Mesothelial cell of epicardium (in vitro differentiated cells): Measurements from ENCODE around the gene SPATA18. TPM values are rescaled to one million over a fixed set of nuclear protein-coding genes. Genes with fewer than 3 reads are reported as not detected.

ENCODE experiments used
- DNase-seq, 2 experiments: peaks; one replicate each; pipeline ENCODE4 v3.0.0; 2021; ENCODE audit warnings: low spot score in 2 of 2; ENCODE audit not compliant: unreplicated experiment in 2 of 2
- H3K27ac Mint-ChIP-seq: 2 replicates; pipeline ENCODE4 v1.8.0; 2021; ENCODE audit warnings: mixed read lengths
- H3K27me3 Mint-ChIP-seq: 2 replicates; pipeline ENCODE4 v1.8.0; 2021; ENCODE audit warnings: low read depth, mixed read lengths
- H3K36me3 Mint-ChIP-seq: 2 replicates; pipeline ENCODE4 v1.8.0; 2021; ENCODE audit warnings: mixed read lengths
- H3K4me1 Mint-ChIP-seq: 2 replicates; pipeline ENCODE4 v1.8.0; 2021; ENCODE audit warnings: mixed read lengths
- H3K4me3 Mint-ChIP-seq: 2 replicates; pipeline ENCODE4 v1.8.0; 2021; ENCODE audit warnings: mild to moderate bottlenecking, moderate library complexity, mixed read lengths
- H3K9me3 Mint-ChIP-seq: 2 replicates; pipeline ENCODE4 v1.8.0; 2021; ENCODE audit warnings: mixed read lengths
- CTCF ChIP-seq: fragments of 200-600 bp; sonication (generic); IDR thresholded peaks from one replicate; pipeline ENCODE4 v1.5.0; 2021; ENCODE audit warnings: antibody characterized with exemption; ENCODE audit not compliant: unreplicated experiment
- total RNA-seq: library from RNA; stranded (reverse); gene quantifications from 3 replicates; pipeline ENCODE4 v1.2.1, GENCODE V29; 2021

SPATA18 gene
- total RNA-seq, 1 donor from 2014 or later: 10.0 TPM

- Mint-ChIP-seq H3K27ac (peak overlapping the region; percentile 95), H3K9me3 (no peaks in the 10 kb centered on the region), H3K36me3 (no peaks in the 10 kb centered on the region), H3K4me3 (peak overlapping the region; percentile 87), H3K4me1 (peaks cover 35% of the 10 kb centered on the region), H3K27me3 (peaks cover 24% of the 10 kb centered on the region)
- no peak for TF ChIP-seq CTCF
- DNase-seq: no peak
Measured at GRCh38 chr4:52052475-52052780, 1.3 kb downstream of the SPATA18 start.

- no peak overlapping the region for H3K27ac Mint-ChIP-seq
- H3K27me3 Mint-ChIP-seq: peaks cover 18% of the 10 kb centered on the region
- peaks cover 36% of the 10 kb centered on the region for H3K4me1 Mint-ChIP-seq
- H3K4me3 Mint-ChIP-seq: no peak overlapping the region
- DNase-seq: no peak
- H3K9me3 Mint-ChIP-seq: no peaks in the 10 kb centered on the region
- TF ChIP-seq CTCF: no peak
- no peaks in the 10 kb centered on the region for H3K36me3 Mint-ChIP-seq
Measured at GRCh38 chr4:52054254-52054653, 3.1 kb downstream of the SPATA18 start.

GRCh38 chr4:52057196-52057595, 6.1 kb downstream of the SPATA18 start:
- H3K4me3 Mint-ChIP-seq: no peak overlapping the region
- H3K36me3 Mint-ChIP-seq: no peaks in the 10 kb centered on the region
- peaks cover 24% of the 10 kb centered on the region for H3K4me1 Mint-ChIP-seq
- H3K27me3 Mint-ChIP-seq: peaks cover 18% of the 10 kb centered on the region
- no peaks in the 10 kb centered on the region for H3K9me3 Mint-ChIP-seq
- DNase-seq: no peak
- TF ChIP-seq CTCF: no peak
- H3K27ac Mint-ChIP-seq: no peak overlapping the region

GRCh38 chr4:52058275-52058674, 7.2 kb downstream of the SPATA18 start:
- no peak for TF ChIP-seq CTCF
- H3K27ac Mint-ChIP-seq: no peak overlapping the region
- H3K4me1 Mint-ChIP-seq: peaks cover 15% of the 10 kb centered on the region
- H3K27me3 Mint-ChIP-seq: peaks cover 14% of the 10 kb centered on the region
- no peaks in the 10 kb centered on the region for H3K9me3 Mint-ChIP-seq
- H3K36me3 Mint-ChIP-seq: no peaks in the 10 kb centered on the region
- H3K4me3 Mint-ChIP-seq: no peak overlapping the region
- DNase-seq: no peak

- no peaks in the 10 kb centered on the region for H3K9me3 Mint-ChIP-seq
- H3K27ac Mint-ChIP-seq: no peak overlapping the region
- H3K4me3 Mint-ChIP-seq: no peak overlapping the region
- TF ChIP-seq CTCF: no peak
- DNase-seq: no peak
- H3K4me1 Mint-ChIP-seq: peaks cover 13% of the 10 kb centered on the region
- H3K27me3 Mint-ChIP-seq: peaks cover 5% of the 10 kb centered on the region
- no peaks in the 10 kb centered on the region for H3K36me3 Mint-ChIP-seq
Measured at GRCh38 chr4:52059372-52059771, 8.3 kb downstream of the SPATA18 start.

- Mint-ChIP-seq H3K4me3 (no peak overlapping the region), H3K27me3 (peaks cover 5% of the 10 kb centered on the region), H3K36me3 (peaks cover 7% of the 10 kb centered on the region), H3K4me1 (no peaks in the 10 kb centered on the region), H3K27ac (no peak overlapping the region), H3K9me3 (peaks cover 6% of the 10 kb centered on the region)
- TF ChIP-seq CTCF: no peak
- no peak for DNase-seq
Measured at GRCh38 chr4:52069571-52069970, 18.5 kb downstream of the SPATA18 start.
